Tibial nerve (tissue), 4 donors: ENCODE measurements around the gene KRTAP16-1. TPM values are rescaled to one million over a fixed set of nuclear protein-coding genes. Genes with fewer than 3 reads are reported as not detected.

Source experiments
- DNase-seq, 2 donors: peaks; one replicate each; pipeline ENCODE4 v3.0.0-alpha.2; 2019; ENCODE audit warnings: low spot score in 2 of 2
- H3K27ac ChIP-seq, 4 donors: fragments of 200-600 bp; sonication (generic) in 3 of 4; one replicate each; pipeline ENCODE4 v1.5.1; 2017 to 2019; ENCODE audit warnings: mild to moderate bottlenecking in 1 of 4
- H3K27me3 ChIP-seq, 2 donors: fragments of 200-600 bp; sonication (generic) in 1 of 2; one replicate each; pipeline versions ENCODE4 v1.5.1 to v1.6.0; 2017 to 2019
- H3K36me3 ChIP-seq, 3 donors: fragments of 200-600 bp; sonication (generic); one replicate each; pipeline ENCODE4 v1.5.1; 2018 to 2019
- H3K4me1 ChIP-seq, 4 donors: fragments of 200-600 bp; sonication (generic) in 3 of 4; one replicate each; pipeline ENCODE4 v1.5.1; 2017 to 2019
- H3K4me3 ChIP-seq, 4 donors: fragments of 200-600 bp; sonication (generic) in 3 of 4; one replicate each; pipeline ENCODE4 v1.5.1; 2017 to 2019; ENCODE audit warnings: mild to moderate bottlenecking in 1 of 4, moderate library complexity in 1 of 4
- H3K9me3 ChIP-seq, 4 donors: fragments of 200-600 bp; sonication (generic) in 3 of 4; one replicate each; pipeline ENCODE4 v1.5.1; 2017 to 2019
- EP300 ChIP-seq, 2 donors: sonication (generic); formaldehyde crosslinking; IDR thresholded peaks; one replicate each; pipeline ENCODE4 v1.6.1; 2017; ENCODE audit warnings: antibody characterized with exemption in 2 of 2, mild to moderate bottlenecking in 1 of 2
- POLR2A ChIP-seq, 2 donors: fragments of 450-650 bp; IDR thresholded peaks; one replicate each; pipeline ENCODE4 v1.6.1; 2017; ENCODE audit warnings: antibody characterized with exemption in 2 of 2, mild to moderate bottlenecking in 2 of 2, moderate library complexity in 2 of 2
- WGBS, 2 donors: methylation state at CpG; one replicate each; pipeline ENCODE4 v1.1.5; 2018; 5-methylcytosine and 5-hydroxymethylcytosine counted together
- total RNA-seq, 4 donors: library from RNA; depleted of rRNA; stranded (reverse); fragments of >200 nt; gene quantifications; one replicate each; pipeline ENCODE4 v1.1.0, GENCODE V29; 2016
- TF ChIP-seq, protein P1 (sequence below), 5 experiments: fragments of 200-600 bp in 3 of 5; fragments of 450-650 bp in 2 of 5; sonication (generic) in 3 of 5; IDR thresholded peaks; one replicate each; pipeline ENCODE4 v1.5.1; 2016 to 2019; ENCODE audit warnings: antibody characterized with exemption in 5 of 5, mild to moderate bottlenecking in 3 of 5, moderate library complexity in 2 of 5

Gene KRTAP16-1
- total RNA-seq, 4 donors from 2014 or later = not detected

DNA sequence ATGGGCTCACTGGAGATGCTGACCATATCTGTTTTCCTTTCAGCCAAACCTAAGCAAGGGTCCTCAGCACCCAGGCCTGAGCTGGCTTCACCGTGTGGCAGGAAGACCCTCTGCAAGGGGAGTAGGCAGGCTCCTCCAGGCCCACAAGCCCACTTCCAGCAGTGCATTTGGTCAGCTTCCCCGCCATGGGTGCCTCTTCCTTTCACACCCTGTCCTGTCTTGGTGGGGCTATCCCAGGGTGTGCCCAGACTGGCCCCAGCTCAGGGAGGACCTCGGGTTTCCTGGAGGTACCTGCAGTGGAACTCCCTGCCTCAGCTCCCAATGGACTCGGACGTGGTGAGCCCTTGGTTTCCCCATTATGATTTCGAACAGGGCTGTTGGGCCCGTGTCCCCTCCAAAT lies 19.1 kb upstream of the KRTAP16-1 start:
- Histone ChIP-seq H3K4me3 (no peak overlapping the region), H3K9me3 (no peaks in the 10 kb centered on the region), H3K27ac (no peak overlapping the region), H3K27me3 (no peaks in the 10 kb centered on the region), H3K36me3 (no peaks in the 10 kb centered on the region), H3K4me1 (no peaks in the 10 kb centered on the region)
- TF ChIP-seq EP300 (IDR thresholded peaks at IDR 0.05) = no peak
- TF ChIP-seq, protein P1, sequence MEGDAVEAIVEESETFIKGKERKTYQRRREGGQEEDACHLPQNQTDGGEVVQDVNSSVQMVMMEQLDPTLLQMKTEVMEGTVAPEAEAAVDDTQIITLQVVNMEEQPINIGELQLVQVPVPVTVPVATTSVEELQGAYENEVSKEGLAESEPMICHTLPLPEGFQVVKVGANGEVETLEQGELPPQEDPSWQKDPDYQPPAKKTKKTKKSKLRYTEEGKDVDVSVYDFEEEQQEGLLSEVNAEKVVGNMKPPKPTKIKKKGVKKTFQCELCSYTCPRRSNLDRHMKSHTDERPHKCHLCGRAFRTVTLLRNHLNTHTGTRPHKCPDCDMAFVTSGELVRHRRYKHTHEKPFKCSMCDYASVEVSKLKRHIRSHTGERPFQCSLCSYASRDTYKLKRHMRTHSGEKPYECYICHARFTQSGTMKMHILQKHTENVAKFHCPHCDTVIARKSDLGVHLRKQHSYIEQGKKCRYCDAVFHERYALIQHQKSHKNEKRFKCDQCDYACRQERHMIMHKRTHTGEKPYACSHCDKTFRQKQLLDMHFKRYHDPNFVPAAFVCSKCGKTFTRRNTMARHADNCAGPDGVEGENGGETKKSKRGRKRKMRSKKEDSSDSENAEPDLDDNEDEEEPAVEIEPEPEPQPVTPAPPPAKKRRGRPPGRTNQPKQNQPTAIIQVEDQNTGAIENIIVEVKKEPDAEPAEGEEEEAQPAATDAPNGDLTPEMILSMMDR (IDR thresholded peaks at IDR 0.05) = no peak
- no peak for TF ChIP-seq POLR2A (IDR thresholded peaks at IDR 0.05)
- no peak for DNase-seq
- WGBS, 2 donors = 90 to 96% methylated on average over 7 of the region's 7 CpGs

- Histone ChIP-seq H3K4me1 (peaks cover 0 to under 1% (median 0%) of the 10 kb centered on the region in 4 donors), H3K4me3 (no peak overlapping the region), H3K27me3 (no peaks in the 10 kb centered on the region), H3K36me3 (no peaks in the 10 kb centered on the region), H3K27ac (no peak overlapping the region), H3K9me3 (no peaks in the 10 kb centered on the region)
- DNase-seq = no peak
- WGBS, 2 donors = 56 to 86% methylated on average over 5 to 7 of the region's 8 CpGs
- TF ChIP-seq, protein P1 (IDR thresholded peaks at IDR 0.05) = no peak
- no peak for TF ChIP-seq EP300 (IDR thresholded peaks at IDR 0.05)
- TF ChIP-seq POLR2A (IDR thresholded peaks at IDR 0.05) = no peak
Observed at GRCh38 chr17:41327411-41328120, 18.5 kb upstream of the KRTAP16-1 start.

DNA sequence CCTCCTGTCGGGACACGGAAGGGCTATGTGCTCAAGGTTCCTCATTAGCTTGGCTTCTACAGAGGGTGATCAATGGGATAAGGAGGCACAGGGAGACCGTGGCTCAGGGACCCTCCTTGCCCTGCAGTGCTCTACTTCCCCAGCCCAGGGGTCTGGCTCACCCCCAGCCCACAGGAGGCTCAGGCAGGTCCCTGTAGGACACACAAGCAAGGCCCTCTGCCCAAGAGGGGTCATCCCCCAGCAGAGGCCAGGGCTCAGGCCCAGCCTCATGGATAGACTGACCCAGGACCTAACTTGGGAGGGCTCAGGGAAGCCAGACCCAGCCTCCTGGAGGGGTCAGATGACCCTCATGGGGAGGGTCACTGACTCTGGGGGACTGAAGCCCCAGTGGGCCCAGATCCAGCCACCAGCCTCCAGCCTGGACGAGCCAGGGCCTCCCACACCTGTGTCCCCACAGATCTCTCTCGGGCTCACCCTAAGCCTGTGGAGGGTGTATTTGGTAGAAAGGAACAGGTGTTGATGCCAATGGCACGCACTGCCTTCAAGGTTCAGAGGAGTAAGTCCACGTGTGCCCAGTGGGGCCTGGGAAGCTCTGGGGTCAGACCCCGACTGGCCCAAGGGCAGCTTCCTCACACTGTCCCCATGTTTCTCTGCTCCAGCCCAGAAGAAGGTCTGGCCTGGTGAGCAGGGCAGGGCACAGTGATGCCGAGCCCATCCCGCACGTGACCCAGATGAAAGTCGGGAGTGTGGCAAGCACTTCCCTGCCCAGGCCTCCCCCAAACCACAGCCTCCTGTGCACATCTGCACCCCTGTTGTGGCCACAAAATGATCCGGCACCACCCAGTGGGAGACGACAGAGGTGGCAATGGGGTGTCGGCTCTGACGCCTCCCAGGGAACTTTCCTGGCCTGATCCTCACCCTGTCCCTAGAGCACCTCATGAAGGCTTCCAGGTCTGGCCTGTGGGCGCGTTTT lies 17.4 kb upstream of the KRTAP16-1 start:
- H3K36me3 ChIP-seq = no peaks in the 10 kb centered on the region
- WGBS, 2 donors = 83 to 88% methylated on average over 17 of the region's 18 CpGs
- H3K27me3 ChIP-seq = no peaks in the 10 kb centered on the region
- no peak overlapping the region for H3K4me3 ChIP-seq
- no peak overlapping the region for H3K27ac ChIP-seq
- H3K4me1 ChIP-seq = peaks cover 0 to 6% (median 0%) of the 10 kb centered on the region in 4 donors
- H3K9me3 ChIP-seq = no peaks in the 10 kb centered on the region
- no peak for TF ChIP-seq EP300 (IDR thresholded peaks at IDR 0.05)
- TF ChIP-seq, protein P1 (IDR thresholded peaks at IDR 0.05) = no peak
- TF ChIP-seq POLR2A (IDR thresholded peaks at IDR 0.05) = no peak
- no peak for DNase-seq

GRCh38 chr17:41325611-41326010 lies 16.5 kb upstream of the KRTAP16-1 start:
- no peak for DNase-seq
- Histone ChIP-seq H3K27ac (no peak overlapping the region), H3K9me3 (peaks cover 0 to under 1% (median 0%) of the 10 kb centered on the region in 4 donors), H3K36me3 (no peaks in the 10 kb centered on the region), H3K4me1 (peaks cover 0 to 6% (median 0%) of the 10 kb centered on the region in 4 donors), H3K4me3 (no peak overlapping the region), H3K27me3 (no peaks in the 10 kb centered on the region)
- 92 to 100% methylated on average over 1 to 3 of the region's 6 CpGs for WGBS, 2 donors
- TF ChIP-seq POLR2A (IDR thresholded peaks at IDR 0.05) (no peak), EP300 (IDR thresholded peaks at IDR 0.05) (no peak)
- TF ChIP-seq, protein P1 (IDR thresholded peaks at IDR 0.05) = no peak
